K562 (cell line): Measurements from ENCODE around the gene WDR18. TPM values are rescaled to one million over a fixed set of nuclear protein-coding genes. Genes with fewer than 3 reads are reported as not detected.
A peak's percentile ranks its signal among the peaks of the same experiment; 100 is the strongest.

Experiments
- ADNP ChIP-seq: fragments of 200-800 bp; sonication (Bioruptor generic); IDR thresholded peaks from 2 replicates; pipeline ENCODE4 v1.6.1; 2016; ENCODE audit warnings: missing genetic modification characterization, missing compliant biosample characterization
- AFF4 ChIP-seq: sonication (generic); formaldehyde crosslinking; IDR thresholded peaks from 2 replicates; pipeline ENCODE4 v1.8.0; 2023; ENCODE audit warnings: mild to moderate bottlenecking, missing genetic modification reagents
- CTCFL ChIP-seq: IDR thresholded peaks from 2 replicates; pipeline ENCODE4 v1.6.1; 2011; ENCODE audit warnings: borderline replicate concordance, low read depth, mild to moderate bottlenecking, moderate library complexity, low read length; ENCODE audit not compliant: insufficient read depth, poor library complexity, severe bottlenecking
- ELK3 ChIP-seq: fragments of 450-650 bp; formaldehyde crosslinking; IDR thresholded peaks from 2 replicates; pipeline ENCODE4 v1.4.0; 2020; ENCODE audit warnings: mild to moderate bottlenecking
- GTF2F1 ChIP-seq: IDR thresholded peaks from 2 replicates; pipeline ENCODE4 v1.6.1; 2011; ENCODE audit warnings: low read depth, low read length, improper control_type of control experiment
- JUNB ChIP-seq: fragments of 450-650 bp; formaldehyde crosslinking; conservative IDR thresholded peaks from 2 replicates; pipeline ENCODE4 v1.4.0; 2020; ENCODE audit warnings: mild to moderate bottlenecking
- LARP7 ChIP-seq: fragments of 450-650 bp; IDR thresholded peaks from 2 replicates; pipeline ENCODE4 v1.6.1; 2016
- MAFF ChIP-seq: IDR thresholded peaks from 2 replicates; pipeline ENCODE4 v1.6.1; 2012; ENCODE audit warnings: low read length, improper control_type of control experiment
- MEF2A ChIP-seq: IDR thresholded peaks from 2 replicates; pipeline ENCODE4 v1.6.1; 2011; ENCODE audit warnings: low read depth, mild to moderate bottlenecking, low read length, moderate library complexity; ENCODE audit not compliant: control insufficient read depth
- NCOR1 ChIP-seq: fragments of 450-650 bp; IDR thresholded peaks from 2 replicates; pipeline ENCODE4 v1.6.1; 2016; ENCODE audit warnings: mild to moderate bottlenecking, moderate library complexity
- NFXL1 ChIP-seq: fragments of 450-650 bp; formaldehyde crosslinking; IDR thresholded peaks from 2 replicates; pipeline ENCODE4 v1.4.0; 2021; ENCODE audit warnings: mild to moderate bottlenecking
- NR2C2 ChIP-seq, 2 experiments: fragments of 200-800 bp in 1 of 2; sonication (Bioruptor generic) in 1 of 2; sonication (generic) in 1 of 2; formaldehyde crosslinking in 1 of 2; IDR thresholded peaks; 2 replicates each; pipeline versions ENCODE4 v1.6.1 to v1.8.0; 2016 to 2022; ENCODE audit warnings: mild to moderate bottlenecking in 1 of 2, missing compliant biosample characterization in 1 of 2, missing genetic modification characterization in 1 of 2, missing genetic modification reagents in 1 of 2
- PHB2 ChIP-seq: fragments of 450-650 bp; IDR thresholded peaks from 2 replicates; pipeline ENCODE4 v1.6.1; 2017; ENCODE audit warnings: low read depth
- POU5F1 ChIP-seq: fragments of 150-350 bp; IDR thresholded peaks from 2 replicates; pipeline ENCODE4 v1.6.1; 2014; ENCODE audit warnings: borderline replicate concordance, low read length, low read depth, mild to moderate bottlenecking; ENCODE audit not compliant: partially characterized antibody
- SREBF2 ChIP-seq: sonication (generic); formaldehyde crosslinking; IDR thresholded peaks from 2 replicates; pipeline ENCODE4 v1.4.0; 2020; ENCODE audit warnings: mild to moderate bottlenecking, missing genetic modification reagents
- TAF9B ChIP-seq: fragments of 450-650 bp; IDR thresholded peaks from 2 replicates; pipeline ENCODE4 v1.6.1; 2018; ENCODE audit warnings: mild to moderate bottlenecking; ENCODE audit not compliant: partially characterized antibody
- TSC22D4 ChIP-seq: fragments of 450-650 bp; IDR thresholded peaks from 2 replicates; pipeline ENCODE4 v1.6.1; 2016; ENCODE audit warnings: missing genetic modification characterization, missing biosample characterization, control low read depth
- ZNF197 ChIP-seq: fragments of 200-800 bp; sonication (Bioruptor generic); IDR thresholded peaks from 2 replicates; pipeline ENCODE4 v1.6.1; 2016; ENCODE audit warnings: low read depth, missing genetic modification characterization, missing compliant biosample characterization
- ZNF212 ChIP-seq: fragments of 450-650 bp; formaldehyde crosslinking; IDR thresholded peaks from 2 replicates; pipeline ENCODE4 v1.4.0; 2020; ENCODE audit warnings: mild to moderate bottlenecking
- ZNF347 ChIP-seq: fragments of 450-650 bp; formaldehyde crosslinking; IDR thresholded peaks from 2 replicates; pipeline ENCODE4 v1.4.0; 2020; ENCODE audit warnings: low read depth, mild to moderate bottlenecking, moderate library complexity
- ZNF384 ChIP-seq: IDR thresholded peaks from 2 replicates; pipeline ENCODE4 v1.6.1; 2012; ENCODE audit warnings: low read depth, low read length, improper control_type of control experiment
- ZNF778 ChIP-seq: fragments of 450-650 bp; formaldehyde crosslinking; IDR thresholded peaks from 2 replicates; pipeline ENCODE4 v1.4.0; 2020; ENCODE audit warnings: mild to moderate bottlenecking, moderate library complexity
- polyA plus RNA-seq, 8 experiments: library from polyadenylated mRNA; depleted of rRNA in 4 of 8; stranded (reverse) in 5 of 8; unstranded in 3 of 8; fragments of >200 nt; fragmentation: Nextera tagmentation in 2 of 8; fragmentation: Illumina TruSeq in 1 of 8; extraction: Ambion mirVana in 2 of 8; extraction: Trizol in 1 of 8; gene quantifications; 2 replicates each; pipeline versions ENCODE4 v1.2.1 to v1.2.3, GENCODE V29; 2011 to 2014; ENCODE audit warnings: inconsistent platforms in 1 of 8, missing spikeins in 1 of 8
- total RNA-seq, 7 experiments: library from RNA; depleted of rRNA in 6 of 7; stranded (reverse); fragments of >200 nt in 6 of 7; fragmentation: Illumina TruSeq in 2 of 7; extraction: Trizol in 2 of 7; gene quantifications; 2 replicates each; pipeline versions ENCODE4 v1.2.1 to v1.2.3, GENCODE V29; 2011 to 2021; ENCODE audit warnings: low replicate concordance in 1 of 7

The WDR18 gene
- total and polyA plus RNA-seq, 9 of the 15 experiments (the other 6 are each of a cell fraction or from before 2014, with no cell fraction given) = 0.65 to 181 (median 30.1) TPM

GRCh38 chr19:1017115-1017905 is 33.2 kb downstream of the WDR18 start (continued):
- no peak for TF ChIP-seq ZNF212
- TF ChIP-seq MAFF = no peak
- TF ChIP-seq ZNF197 (CRISPR knock-in tag) = no peak
- no peak for TF ChIP-seq ZNF778 (CRISPR knock-in tag)
- no peak for TF ChIP-seq MEF2A
- no peak for TF ChIP-seq AFF4 (CRISPR knock-in tag)
- TF ChIP-seq POU5F1 = no peak
- no peak for TF ChIP-seq NR2C2 (CRISPR knock-in tag; IDR thresholded peaks at IDR 0.05)
- peak; percentile 60; the same call in 1 of the 2 replicates for TF ChIP-seq NR2C2 (tag; IDR thresholded peaks at IDR 0.05)
- TF ChIP-seq LARP7 = no peak
- no peak for TF ChIP-seq TAF9B
- TF ChIP-seq TSC22D4 (tag) = no peak
- TF ChIP-seq PHB2 = no peak
- TF ChIP-seq ADNP (tag) = no peak
- TF ChIP-seq CTCFL = no peak
- TF ChIP-seq JUNB = no peak
- TF ChIP-seq ELK3 (CRISPR knock-in tag) = no peak
- no peak for TF ChIP-seq ZNF347 (CRISPR knock-in tag)
- no peak for TF ChIP-seq NFXL1 (CRISPR knock-in tag)
- TF ChIP-seq NCOR1 = peak; percentile 24; the same call in 1 of the 2 replicates
- TF ChIP-seq ZNF384 = no peak
- TF ChIP-seq GTF2F1 = no peak
- TF ChIP-seq SREBF2 = no peak
